ENCODE data around the gene MCRS1.
"Not testable (repeated sequence)": the region's sequence is repeated elsewhere in the genome, so short reads cannot be mapped to it uniquely, and the experiment has no call there.

Gene MCRS1

DNA sequence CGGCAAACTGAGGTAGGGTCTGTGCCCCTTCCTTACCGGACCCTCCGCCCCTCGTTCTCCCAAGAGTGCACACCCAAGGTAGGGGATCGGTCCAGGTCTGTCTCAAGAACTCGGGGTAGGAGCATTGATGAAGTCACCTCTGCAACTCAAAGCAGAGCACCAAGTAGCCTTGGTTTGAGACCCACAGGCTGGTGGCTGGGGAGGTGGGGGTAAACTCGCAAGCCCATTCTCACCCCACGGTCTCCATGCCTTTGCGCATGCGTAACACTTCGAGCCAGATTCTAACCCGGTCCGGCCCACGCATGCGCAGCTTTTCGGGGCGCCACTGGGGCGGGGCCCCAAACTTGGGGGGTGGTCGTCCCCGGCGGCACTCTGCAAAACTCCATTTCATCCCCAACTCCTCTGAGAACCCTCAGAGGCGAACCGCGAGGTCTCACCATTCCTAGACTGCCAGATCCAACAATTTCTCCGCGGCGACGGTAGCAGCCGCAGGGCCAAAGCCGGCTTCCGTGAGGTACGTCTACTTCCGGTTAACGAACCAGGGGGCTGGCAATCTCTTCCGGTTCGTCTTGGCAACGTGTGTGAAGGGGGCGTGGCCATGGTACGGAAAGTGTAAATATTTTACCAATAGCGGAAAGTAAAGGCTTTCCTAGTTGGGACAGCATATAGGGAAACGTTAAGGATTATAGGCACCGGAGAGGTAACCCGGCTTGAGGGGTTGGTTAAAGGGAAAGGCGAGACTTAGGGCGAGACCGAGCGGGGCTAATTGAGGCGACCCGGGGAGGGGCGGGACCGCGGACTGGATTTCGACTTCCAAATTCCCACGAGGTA, at the start of gene MCRS1:
MCRS1 (minus strand) TSS at position 532 of the 831 bp plus-strand sequence. CDS start 1,411 bp downstream, outside the sequence.
- H3K4me3 ChIP-seq: peak within 1 kb of the TSS; percentile 76 to 92 (median 84)
- H3K27ac ChIP-seq: peak within 1 kb of the TSS; percentile 86 to 97 (median 94)
- peaks cover 20 to 51% (median 34%) of the 10 kb centered on the region in 11 experiments for H3K36me3 ChIP-seq
- TF ChIP-seq Cebpa-rat (IDR thresholded peaks at IDR 0.05): no peak
- peak within 1 kb of the TSS; percentile 94 to 100 (median 97) for H3K4me2 ChIP-seq
- H3K9me3 ChIP-seq (replicated peaks in 1 of 11): no peaks in the 10 kb centered on the region
- peak within 1 kb of the TSS; percentile 85 to 96 (median 93) for H3K9ac ChIP-seq
- no peaks in the 10 kb centered on the region for H3K27me3 ChIP-seq
- H3K4me1 ChIP-seq: peaks cover 62 to 75% (median 71%) of the 10 kb centered on the region in 10 experiments
- H4K20me1 ChIP-seq: peaks cover 0 to 53% (median 23%) of the 10 kb centered on the region in 11 experiments; a peak in 13 of 22 replicates

DNA sequence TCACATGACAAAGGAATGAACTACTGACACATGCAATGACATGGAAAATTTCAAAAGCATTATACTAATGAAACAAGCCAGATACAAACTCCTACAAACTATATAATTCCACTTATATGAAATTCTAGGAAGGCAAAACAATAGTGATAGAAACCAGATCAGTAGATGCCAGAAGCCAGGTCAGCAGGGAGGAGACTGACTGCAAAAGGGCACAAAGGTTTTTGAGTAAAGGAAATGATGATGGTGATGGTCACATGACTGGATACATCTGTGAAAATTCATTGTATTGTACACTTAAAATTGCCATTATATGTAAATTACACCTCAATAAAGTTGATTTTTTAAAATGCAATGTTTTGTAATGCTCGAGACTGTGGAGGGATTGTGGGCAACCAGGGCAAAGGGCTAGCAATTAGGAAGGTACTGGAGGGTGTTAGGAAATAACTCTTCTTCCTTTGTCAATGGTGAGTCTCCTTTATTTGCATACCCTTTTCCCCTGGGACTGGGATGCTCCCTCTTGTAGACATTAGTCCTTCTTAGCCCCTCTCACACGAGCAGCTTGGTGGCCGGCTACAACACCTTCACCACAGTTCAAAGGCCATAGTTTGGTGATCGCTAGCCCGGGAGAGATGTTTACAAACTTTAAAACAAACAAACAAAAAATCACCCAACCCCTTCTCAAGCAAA, 48.7 kb upstream of the MCRS1 start:
- peak overlapping the region in 9 of 11 experiments; percentile 3 to 62 (median 50); a peak in 17 of 22 replicates for H3K4me2 ChIP-seq
- H4K20me1 ChIP-seq: no peaks in the 10 kb centered on the region
- TF ChIP-seq Cebpa-rat (IDR thresholded peaks at IDR 0.05): no peak
- H3K9me3 ChIP-seq (replicated peaks in 1 of 11): peaks cover 15 to 35% (median 26%) of the 10 kb centered on the region in 11 experiments
- 0 out of 22 replicates have a peak, but pooled peaks cover 0 to 4% (median 0%) of the 10 kb centered on the region in 11 experiments for H3K36me3 ChIP-seq
- no peak overlapping the region for H3K9ac ChIP-seq
- H3K27me3 ChIP-seq: peaks cover 0 to 8% (median 0%) of the 10 kb centered on the region in 11 experiments; a peak in 5 of 22 replicates
- H3K27ac ChIP-seq: peak overlapping the region in 1 of 11 experiments; percentile 12; a peak in 1 of 22 replicates
- H3K4me1 ChIP-seq: peaks cover 7 to 33% (median 24%) of the 10 kb centered on the region in 10 experiments
- no peak overlapping the region for H3K4me3 ChIP-seq

DNA sequence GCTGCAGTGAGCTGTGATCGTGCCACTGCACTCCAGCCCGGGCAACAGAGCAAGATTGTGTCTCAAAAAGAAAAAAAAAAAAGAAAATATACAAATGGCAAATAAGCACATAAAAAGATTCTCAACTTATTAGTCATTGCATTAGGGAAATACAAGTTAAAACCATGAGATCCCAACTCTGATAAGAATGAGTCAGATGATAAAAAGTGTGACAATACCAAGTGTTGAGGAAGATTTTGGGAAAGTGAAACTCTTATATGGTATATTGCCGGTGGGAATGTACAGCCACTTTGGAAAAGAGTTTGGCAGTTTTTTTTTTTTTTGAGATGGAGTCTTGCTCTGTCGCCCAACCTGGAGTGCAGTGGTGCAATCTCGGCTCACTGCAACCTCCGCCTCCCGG, 47.8 kb upstream of the MCRS1 start:
- H3K4me2 ChIP-seq: peak overlapping the region in 2 of 11 experiments; percentile 50 to 52; a peak in 2 of 22 replicates
- TF ChIP-seq Cebpa-rat (IDR thresholded peaks at IDR 0.05): no peak
- no peaks in the 10 kb centered on the region for H4K20me1 ChIP-seq
- H3K27me3 ChIP-seq: no peaks in the 10 kb centered on the region
- H3K9me3 ChIP-seq (replicated peaks in 1 of 11): peaks cover 21 to 42% (median 33%) of the 10 kb centered on the region in 11 experiments
- H3K4me3 ChIP-seq: no peak overlapping the region
- peaks cover 0 to 23% (median 14%) of the 10 kb centered on the region in 10 experiments; a peak in 17 of 20 replicates for H3K4me1 ChIP-seq
- H3K27ac ChIP-seq: no peak overlapping the region
- no peak overlapping the region for H3K9ac ChIP-seq
- H3K36me3 ChIP-seq: 0 out of 22 replicates have a peak, but pooled peaks cover 0 to 4% (median 0%) of the 10 kb centered on the region in 11 experiments

- Histone ChIP-seq H3K4me1 (peaks cover 7 to 16% (median 13%) of the 10 kb centered on the region in 10 experiments), H3K36me3 (peaks cover 0 to 8% (median 0%) of the 10 kb centered on the region in 11 experiments; a peak in 1 of 22 replicates), H3K27me3 (no peaks in the 10 kb centered on the region), H3K9ac (no peak overlapping the region), H3K4me2 (no peak overlapping the region), H3K27ac (no peak overlapping the region), H3K9me3 (replicated peaks in 1 of 11) (peaks cover 35 to 62% (median 50%) of the 10 kb centered on the region in 11 experiments), H4K20me1 (no peaks in the 10 kb centered on the region), H3K4me3 (no peak overlapping the region)
- no peak for TF ChIP-seq Cebpa-rat (IDR thresholded peaks at IDR 0.05)
These were observed 44.3 kb upstream of the MCRS1 start for GRCh38 chr12:49612210-49612609.

DNA sequence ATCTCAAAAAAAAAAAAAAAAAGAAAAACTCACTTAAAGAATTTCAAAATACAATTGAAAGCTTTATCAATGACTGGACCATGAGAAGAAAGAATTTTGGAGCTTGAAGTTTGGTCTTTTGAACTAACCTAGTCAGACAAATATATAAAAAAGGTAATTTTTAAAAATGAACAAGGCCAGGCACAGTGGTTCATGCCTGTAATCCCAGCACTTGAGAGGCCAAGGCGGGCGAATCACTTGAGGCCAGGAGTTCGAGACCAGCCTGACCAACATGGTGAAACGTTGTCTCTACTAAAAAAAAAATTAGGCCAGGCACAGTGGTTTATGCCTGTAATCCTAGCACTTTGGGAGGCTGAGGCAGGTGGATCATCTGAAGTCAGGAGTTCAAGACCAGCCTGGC, 42.8 kb upstream of the MCRS1 start:
- not testable (repeated sequence) for H4K20me1 ChIP-seq, H3K27me3 ChIP-seq, H3K9ac ChIP-seq, H3K4me2 ChIP-seq, H3K4me3 ChIP-seq, H3K27ac ChIP-seq, H3K36me3 ChIP-seq
- Histone ChIP-seq H3K9me3 (replicated peaks in 1 of 11) (peaks cover 34 to 57% (median 47%) of the 10 kb centered on the region in 11 experiments), H3K4me1 (peaks cover 0 to 21% (median 8%) of the 10 kb centered on the region in 10 experiments; a peak in 12 of 20 replicates)

DNA sequence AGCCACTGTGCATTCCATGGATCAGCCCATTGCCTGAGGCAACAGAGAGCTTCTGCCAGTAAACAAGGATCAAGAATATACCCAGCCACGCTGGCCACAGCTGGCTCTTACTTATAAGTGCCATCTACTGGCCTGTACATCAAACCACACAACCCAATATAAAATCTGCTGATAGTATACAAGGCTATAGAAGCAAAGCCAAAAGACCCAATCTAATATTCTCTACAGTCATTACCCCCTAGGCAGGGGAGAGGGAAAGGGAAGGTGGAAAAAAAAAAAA, 41.9 kb upstream of the MCRS1 start:
- H3K4me3 ChIP-seq: no peak overlapping the region
- no peak for TF ChIP-seq Cebpa-rat (IDR thresholded peaks at IDR 0.05)

DNA sequence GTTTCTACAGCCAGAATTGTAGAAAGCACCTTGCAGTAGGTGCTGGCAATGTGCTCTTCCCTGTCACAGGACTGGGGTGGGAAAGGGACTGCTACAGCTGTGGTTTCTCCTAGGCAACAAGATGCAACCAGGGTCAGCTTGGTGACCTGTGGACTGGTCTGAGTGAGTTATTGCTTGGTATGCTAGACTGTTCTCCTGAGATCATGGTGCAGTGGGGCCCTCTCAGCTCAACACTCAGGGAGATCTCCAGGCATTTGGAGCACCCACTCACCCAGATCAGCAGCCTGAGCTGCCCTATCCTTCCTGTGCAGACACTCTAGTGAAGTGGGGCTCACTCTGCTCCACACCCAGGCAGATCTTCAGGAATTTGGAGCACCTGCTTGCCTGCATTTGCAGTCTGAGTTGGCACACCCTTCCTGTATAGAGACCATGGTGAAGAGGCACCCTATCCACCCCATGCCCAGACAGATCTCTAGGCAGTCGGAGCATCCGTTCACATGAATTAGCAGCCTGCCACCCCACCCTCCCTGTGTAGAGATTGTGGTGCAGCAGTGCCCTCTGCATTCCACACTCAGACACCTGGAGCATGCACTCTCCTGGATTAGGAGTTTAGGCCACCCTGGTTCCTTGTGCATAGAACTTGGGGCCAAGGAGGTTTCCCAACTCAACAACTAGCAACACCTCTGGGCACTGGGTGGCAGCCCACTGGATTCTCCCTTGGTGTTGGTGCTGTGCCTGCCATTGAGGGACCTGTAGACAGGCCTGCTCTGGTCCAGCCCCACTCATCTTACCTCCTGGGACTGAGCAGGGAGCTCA, 41.3 kb upstream of the MCRS1 start:
- no peak for TF ChIP-seq Cebpa-rat (IDR thresholded peaks at IDR 0.05)
- peaks cover 0 to 8% (median 0%) of the 10 kb centered on the region in 11 experiments; a peak in 1 of 22 replicates for H3K36me3 ChIP-seq

More for the DNA sequence above, 41.9 kb upstream of the MCRS1 start:
- H3K27me3 ChIP-seq: no peaks in the 10 kb centered on the region
- H3K4me1 ChIP-seq: peaks cover 5 to 29% (median 14%) of the 10 kb centered on the region in 10 experiments; a peak in 19 of 20 replicates
- peaks cover 0 to 8% (median 0%) of the 10 kb centered on the region in 11 experiments; a peak in 1 of 22 replicates for H3K36me3 ChIP-seq
- H3K9ac ChIP-seq: no peak overlapping the region
- no peak overlapping the region for H3K4me2 ChIP-seq
- H3K9me3 ChIP-seq (replicated peaks in 1 of 11): peaks cover 26 to 49% (median 39%) of the 10 kb centered on the region in 11 experiments
- H3K27ac ChIP-seq: no peak overlapping the region
- no peaks in the 10 kb centered on the region for H4K20me1 ChIP-seq

GRCh38 chr12:49605539-49605938, 37.6 kb upstream of the MCRS1 start, which contains the start of gene FAM186B:
Gene FAM186B (minus strand): TSS chr12:49605639. CDS start chr12:49605477, 162 bp downstream.
- not testable (repeated sequence) for H3K9ac ChIP-seq, H3K4me3 ChIP-seq, H4K20me1 ChIP-seq, H3K27me3 ChIP-seq, H3K27ac ChIP-seq
- peak within 1 kb of the TSS; percentile 27 to 56 (median 41); a peak in 20 of 22 replicates for H3K4me2 ChIP-seq
- peaks cover 8 to 29% (median 19%) of the 10 kb centered on the region in 10 experiments; a peak in 19 of 20 replicates for H3K4me1 ChIP-seq
- H3K9me3 ChIP-seq (replicated peaks in 1 of 11): peaks cover 10 to 18% (median 15%) of the 10 kb centered on the region in 11 experiments
- peaks cover 0 to 11% (median 2%) of the 10 kb centered on the region in 11 experiments; a peak in 10 of 22 replicates for H3K36me3 ChIP-seq

More for the DNA sequence above, 41.3 kb upstream of the MCRS1 start:
- Histone ChIP-seq H3K4me1 (peaks cover 8 to 29% (median 19%) of the 10 kb centered on the region in 10 experiments; a peak in 19 of 20 replicates), H4K20me1 (no peaks in the 10 kb centered on the region; a peak in 1 of 22 replicates), H3K9ac (no peak overlapping the region), H3K9me3 (replicated peaks in 1 of 11) (peaks cover 20 to 43% (median 33%) of the 10 kb centered on the region in 11 experiments), H3K27me3 (no peaks in the 10 kb centered on the region), H3K27ac (no peak overlapping the region), H3K4me2 (no peak overlapping the region), H3K4me3 (no peak overlapping the region)
